Measurements from ENCODE around the gene RUNX1. TPM values are rescaled to one million over a fixed set of nuclear protein-coding genes. Genes with fewer than 3 reads are reported as not detected.
A peak's percentile ranks its signal among the peaks of the same experiment; 100 is the strongest.

Gene RUNX1
- total RNA-seq, 2 donors from 2014 or later: 4.9 to 12.5 TPM

DNA sequence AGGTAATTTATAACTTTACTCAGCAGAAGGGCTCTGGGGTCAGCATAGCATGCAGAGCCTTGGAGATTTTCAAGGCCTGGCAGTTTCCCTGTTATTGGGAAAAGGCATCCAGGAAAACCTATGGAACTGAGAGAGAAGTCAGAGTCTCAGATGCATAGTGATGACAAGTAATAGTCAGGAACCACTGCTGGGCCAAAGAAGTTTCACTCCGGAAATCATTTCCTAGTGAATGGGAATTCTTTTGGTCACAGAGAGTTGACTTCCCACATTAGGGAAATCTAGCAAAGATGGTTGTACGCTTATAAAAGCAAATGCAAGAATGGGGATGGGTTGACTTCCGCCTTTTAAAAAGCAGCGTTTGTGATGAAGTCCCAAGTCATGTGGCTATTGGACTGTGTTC, 28.4 kb upstream of the RUNX1 start:
- Histone ChIP-seq H3K4me1 (no peaks in the 10 kb centered on the region), H3K27me3 (no peaks in the 10 kb centered on the region), H3K27ac (no peak overlapping the region), H3K9me3 (no peaks in the 10 kb centered on the region), H3K36me3 (replicated peaks in 1 of 2; ENCODE audit: insufficient read depth in 1 of 2, low read depth in 2 of 2) (no peaks in the 10 kb centered on the region), H3K4me3 (no peak overlapping the region)
- intact Hi-C loops (cut with DNase I): no loop called here
- DNase-seq: no peak
- TF ChIP-seq, protein P1, sequence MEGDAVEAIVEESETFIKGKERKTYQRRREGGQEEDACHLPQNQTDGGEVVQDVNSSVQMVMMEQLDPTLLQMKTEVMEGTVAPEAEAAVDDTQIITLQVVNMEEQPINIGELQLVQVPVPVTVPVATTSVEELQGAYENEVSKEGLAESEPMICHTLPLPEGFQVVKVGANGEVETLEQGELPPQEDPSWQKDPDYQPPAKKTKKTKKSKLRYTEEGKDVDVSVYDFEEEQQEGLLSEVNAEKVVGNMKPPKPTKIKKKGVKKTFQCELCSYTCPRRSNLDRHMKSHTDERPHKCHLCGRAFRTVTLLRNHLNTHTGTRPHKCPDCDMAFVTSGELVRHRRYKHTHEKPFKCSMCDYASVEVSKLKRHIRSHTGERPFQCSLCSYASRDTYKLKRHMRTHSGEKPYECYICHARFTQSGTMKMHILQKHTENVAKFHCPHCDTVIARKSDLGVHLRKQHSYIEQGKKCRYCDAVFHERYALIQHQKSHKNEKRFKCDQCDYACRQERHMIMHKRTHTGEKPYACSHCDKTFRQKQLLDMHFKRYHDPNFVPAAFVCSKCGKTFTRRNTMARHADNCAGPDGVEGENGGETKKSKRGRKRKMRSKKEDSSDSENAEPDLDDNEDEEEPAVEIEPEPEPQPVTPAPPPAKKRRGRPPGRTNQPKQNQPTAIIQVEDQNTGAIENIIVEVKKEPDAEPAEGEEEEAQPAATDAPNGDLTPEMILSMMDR (IDR thresholded peaks at IDR 0.05): no peak
- ATAC-seq: no peak
- WGBS, 2 donors: 89% methylated on average over 4 of the region's 4 CpGs

DNA sequence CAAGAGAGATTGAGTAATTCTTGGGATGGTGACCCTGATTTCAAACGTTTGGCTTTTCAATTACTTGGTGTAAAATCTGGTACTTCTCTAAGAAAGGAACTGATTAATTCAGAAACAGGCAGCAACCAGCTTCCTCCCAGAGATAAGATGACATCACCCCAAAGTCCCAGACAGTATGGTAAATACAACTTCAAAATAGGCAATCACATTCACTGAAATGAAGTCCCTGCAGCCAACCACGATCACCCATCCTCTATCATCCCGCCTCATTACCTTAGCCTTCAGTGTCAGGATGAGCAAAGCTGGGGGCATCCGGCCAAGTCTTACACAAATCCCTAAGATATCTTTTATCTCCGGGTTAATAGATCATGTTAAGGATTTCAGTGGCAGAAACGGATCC, 26.4 kb upstream of the RUNX1 start:
- no peak overlapping the region for H3K27ac ChIP-seq
- H3K27me3 ChIP-seq: no peaks in the 10 kb centered on the region
- no peaks in the 10 kb centered on the region for H3K36me3 ChIP-seq (replicated peaks in 1 of 2; ENCODE audit: insufficient read depth in 1 of 2, low read depth in 2 of 2)
- intact Hi-C loops (cut with DNase I): no loop called here
- no peaks in the 10 kb centered on the region for H3K9me3 ChIP-seq
- H3K4me1 ChIP-seq: no peaks in the 10 kb centered on the region
- DNase-seq (peak in 2 of 4 donors; percentile 8), ATAC-seq (no peak)
- TF ChIP-seq, protein P1 (IDR thresholded peaks at IDR 0.05): no peak
- no peak for TF ChIP-seq POLR2A (IDR thresholded peaks at IDR 0.05)
- no peak overlapping the region for H3K4me3 ChIP-seq
- 36 to 48% methylated on average over 6 of the region's 6 CpGs for WGBS, 2 donors

DNA sequence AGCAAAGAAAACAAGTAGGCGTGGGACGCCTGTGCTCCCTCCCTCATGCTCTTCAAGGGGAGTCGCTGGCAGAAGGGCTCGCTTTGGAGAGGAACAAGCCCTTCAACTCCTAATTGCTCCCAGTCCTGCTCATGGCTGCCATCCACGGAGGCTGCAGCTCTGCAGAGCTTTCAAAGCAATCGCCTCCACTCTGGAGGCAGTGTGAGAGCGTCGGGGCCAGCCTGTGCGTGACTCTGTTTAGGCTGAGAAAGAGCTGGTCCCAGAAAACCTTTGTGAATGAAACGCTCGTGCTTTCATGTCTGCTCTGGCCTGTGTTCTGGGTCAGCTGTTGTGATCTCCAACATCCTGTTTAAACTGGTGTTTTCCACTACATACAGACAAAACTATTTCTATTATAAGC, 23.9 kb upstream of the RUNX1 start:
- no peak for ATAC-seq
- peak in 1 of 4 donors; percentile 14 for DNase-seq
- intact Hi-C loops (cut with DNase I): no loop called here
- no peaks in the 10 kb centered on the region for H3K27me3 ChIP-seq
- no peaks in the 10 kb centered on the region for H3K4me1 ChIP-seq
- H3K9me3 ChIP-seq: no peaks in the 10 kb centered on the region
- no peak overlapping the region for H3K27ac ChIP-seq
- H3K4me3 ChIP-seq: no peak overlapping the region
- 62 to 65% methylated on average over 11 of the region's 11 CpGs for WGBS, 2 donors
- TF ChIP-seq POLR2A (IDR thresholded peaks at IDR 0.05): no peak
- TF ChIP-seq, protein P1 (IDR thresholded peaks at IDR 0.05): no peak
- H3K36me3 ChIP-seq (replicated peaks in 1 of 2; ENCODE audit: insufficient read depth in 1 of 2, low read depth in 2 of 2): no peaks in the 10 kb centered on the region

DNA sequence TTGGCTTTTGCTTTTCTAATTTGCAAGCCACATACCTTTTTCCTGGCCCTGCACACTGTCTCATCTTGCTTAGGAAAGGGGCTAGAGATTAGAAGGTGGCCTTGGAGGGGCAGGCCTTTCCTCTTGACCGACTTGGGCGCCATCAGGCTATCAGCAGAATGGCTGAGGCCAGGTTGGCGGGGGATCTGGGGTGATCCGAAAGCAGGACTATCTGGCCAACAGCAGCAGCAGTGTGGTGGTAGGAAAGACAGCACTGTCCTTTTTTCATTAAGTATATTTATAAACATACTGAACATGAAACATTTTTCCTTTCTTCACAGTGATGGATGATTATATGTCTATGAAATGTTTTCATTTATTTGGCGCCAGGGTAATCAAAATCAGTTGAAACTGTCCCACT, 23.5 kb upstream of the RUNX1 start:
- no peak for TF ChIP-seq POLR2A (IDR thresholded peaks at IDR 0.05)
- TF ChIP-seq, protein P1 (IDR thresholded peaks at IDR 0.05): no peak
- Histone ChIP-seq H3K4me3 (no peak overlapping the region), H3K9me3 (no peaks in the 10 kb centered on the region), H3K4me1 (no peaks in the 10 kb centered on the region), H3K27ac (no peak overlapping the region), H3K36me3 (replicated peaks in 1 of 2; ENCODE audit: insufficient read depth in 1 of 2, low read depth in 2 of 2) (no peaks in the 10 kb centered on the region), H3K27me3 (no peaks in the 10 kb centered on the region)
- intact Hi-C loops (cut with DNase I): no loop called here
- DNase-seq: no peak
- 48 to 65% methylated on average over 5 of the region's 5 CpGs for WGBS, 2 donors
- no peak for ATAC-seq

DNA sequence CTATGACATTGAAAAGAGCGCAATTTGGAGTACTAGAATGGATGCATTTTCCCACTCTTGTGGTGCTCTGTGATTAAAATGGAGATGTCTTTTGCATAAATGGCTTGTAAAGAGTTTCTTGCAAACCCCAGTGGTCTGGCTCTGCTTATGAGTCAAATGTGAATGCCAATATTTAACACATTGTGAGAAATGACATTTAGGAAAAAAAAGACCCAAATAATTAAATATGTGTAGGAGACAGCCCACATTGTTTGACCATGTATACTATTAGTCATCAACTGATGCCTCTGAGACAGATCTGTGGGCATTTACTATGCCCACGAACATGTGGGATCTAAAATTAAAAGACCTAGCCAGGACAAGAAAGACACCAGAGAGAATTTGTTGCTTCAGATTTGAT, 22.2 kb upstream of the RUNX1 start:
- H3K4me1 ChIP-seq: no peaks in the 10 kb centered on the region
- intact Hi-C loops (cut with DNase I): no loop called here
- no peaks in the 10 kb centered on the region for H3K9me3 ChIP-seq
- no peak for DNase-seq
- H3K27me3 ChIP-seq: no peaks in the 10 kb centered on the region
- H3K4me3 ChIP-seq: no peak overlapping the region
- 58 to 63% methylated on average over 2 of the region's 2 CpGs for WGBS, 2 donors
- H3K36me3 ChIP-seq (replicated peaks in 1 of 2; ENCODE audit: insufficient read depth in 1 of 2, low read depth in 2 of 2): no peaks in the 10 kb centered on the region
- TF ChIP-seq, protein P1 (IDR thresholded peaks at IDR 0.05): no peak
- no peak for TF ChIP-seq POLR2A (IDR thresholded peaks at IDR 0.05)
- no peak overlapping the region for H3K27ac ChIP-seq
- no peak for ATAC-seq
